ENCODE data around the gene C1S. TPM values are rescaled to one million over a fixed set of nuclear protein-coding genes. Genes with fewer than 3 reads are reported as not detected.

C1S gene
- total RNA-seq, 1 donor from 2014 or later = 0.71 TPM

DNA sequence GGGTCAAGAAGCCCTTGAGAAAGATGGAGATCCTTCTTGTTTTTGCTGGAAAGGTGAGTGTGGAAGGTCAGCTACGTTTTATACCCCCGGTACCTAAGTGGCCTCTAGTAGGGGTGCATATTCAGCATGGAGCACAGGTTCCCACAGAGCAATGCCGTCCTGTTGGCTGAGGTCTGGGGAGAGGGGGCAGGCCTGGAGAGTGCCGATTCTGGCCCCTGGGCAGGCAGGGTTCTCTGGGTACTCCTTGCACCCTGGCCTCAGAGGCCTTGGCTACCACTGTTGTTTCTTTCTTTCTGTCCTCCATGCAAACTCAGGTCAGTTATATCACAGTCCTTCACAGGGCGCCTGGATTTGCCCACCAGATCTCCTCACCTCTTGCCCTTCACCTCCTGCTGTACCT lies 59.6 kb downstream of the C1S start:
- DNase-seq = no peak

More for the DNA sequence above, 59.6 kb downstream of the C1S start:
- H3K4me1 Mint-ChIP-seq = no peaks in the 10 kb centered on the region
- ChIA-PET POLR2A (no interaction called here), CTCF (interaction anchor here (0.6 to 1.1 kb wide), 2 partner anchors 11 to 631 kb away, joined by 3 read pairs; partner anchors contain the start of gene C1RL)
- H3K4me3 Mint-ChIP-seq = no peak overlapping the region
- no peak for ATAC-seq (ENCODE audit: low read depth)
- no peak overlapping the region for H3K27ac Mint-ChIP-seq
- TF ChIP-seq CTCF (IDR thresholded peaks at IDR 0.05) = no peak
- no peaks in the 10 kb centered on the region for H3K27me3 Mint-ChIP-seq
- H3K36me3 Mint-ChIP-seq (ENCODE audit: low read depth) = peaks cover 10% of the 10 kb centered on the region
- intact Hi-C loops (cut with micrococcal nuclease) = no loop called here
- no peaks in the 10 kb centered on the region for H3K9me3 Mint-ChIP-seq

Other genes with a start within 250 kb of the C1S start
- not detected in 2 replicates for gene GPR162, start 238.9 kb upstream of the C1S start, total RNA-seq
- not detected in 2 replicates for gene P3H3, start 232.3 kb upstream of the C1S start, total RNA-seq
- gene GNB3, start 219.8 kb upstream of the C1S start, total RNA-seq = 0.51 and 0.60 TPM in 2 replicates
- gene CDCA3, start 209.4 kb upstream of the C1S start, total RNA-seq = 1.2 and 1.6 TPM in 2 replicates
- gene USP5, start 208.6 kb upstream of the C1S start, total RNA-seq = 108 and 110 TPM in 2 replicates
- 306 and 318 TPM in 2 replicates for gene TPI1, start 193.2 kb upstream of the C1S start, total RNA-seq
- gene SPSB2, start 187.4 kb upstream of the C1S start, total RNA-seq = 14.4 and 16.2 TPM in 2 replicates
- gene LRRC23, start 155.9 kb upstream of the C1S start, total RNA-seq = 7.7 and 8.8 TPM in 2 replicates
- gene ENO2, start 146.1 kb upstream of the C1S start, total RNA-seq = 20.9 and 31.0 TPM in 2 replicates
- gene ATN1, start 132.8 kb upstream of the C1S start, total RNA-seq = 42.8 and 50.9 TPM in 2 replicates
- gene RNU7-1, start 116.9 kb upstream of the C1S start, total RNA-seq = not detected in 2 replicates
- 54.8 and 63.4 TPM in 2 replicates for gene C12orf57, start 116.7 kb upstream of the C1S start, total RNA-seq
- 371 and 393 TPM in 2 replicates for gene PTPN6, start 109.4 kb upstream of the C1S start, total RNA-seq
- 240 and 255 TPM in 2 replicates for gene PHB2, start 90.1 kb upstream of the C1S start, total RNA-seq
- 89.2 and 91.1 TPM in 2 replicates for gene EMG1, start 89.8 kb upstream of the C1S start, total RNA-seq
- 19.3 and 21.3 TPM in 2 replicates for gene LPCAT3, start 42.2 kb upstream of the C1S start, total RNA-seq
- gene C1R, start 31.7 kb downstream of the C1S start, total RNA-seq = 0.54 and 0.78 TPM in 2 replicates
- gene C1RL, start 48.5 kb downstream of the C1S start, total RNA-seq = 13.5 and 19.2 TPM in 2 replicates
- gene RBP5, start 68.2 kb downstream of the C1S start, total RNA-seq = 0.44 TPM in 1 of 2 replicates, not detected in the other
- gene CLSTN3, start 69.7 kb downstream of the C1S start, total RNA-seq = 14.1 and 14.8 TPM in 2 replicates
- gene PEX5, start 129.0 kb downstream of the C1S start, total RNA-seq = 24.9 and 26.8 TPM in 2 replicates
- gene ACSM4, start 243.4 kb downstream of the C1S start, total RNA-seq = not detected in 2 replicates